NCI-H2029 treated with DMSO at 0.1 percent for 48 hours (cell line): ENCODE results near the gene GPR152.
A peak's percentile ranks its signal among the peaks of the same experiment; 100 is the strongest.
"Not testable (repeated sequence)": the region's sequence is repeated elsewhere in the genome, so short reads cannot be mapped to it uniquely, and the experiment has no call there.

Experiments
- DNase-seq: peaks from one replicate; lab custom pipeline; 2025; lab: John Stamatoyannopoulos, UW

The GPR152 gene

DNA sequence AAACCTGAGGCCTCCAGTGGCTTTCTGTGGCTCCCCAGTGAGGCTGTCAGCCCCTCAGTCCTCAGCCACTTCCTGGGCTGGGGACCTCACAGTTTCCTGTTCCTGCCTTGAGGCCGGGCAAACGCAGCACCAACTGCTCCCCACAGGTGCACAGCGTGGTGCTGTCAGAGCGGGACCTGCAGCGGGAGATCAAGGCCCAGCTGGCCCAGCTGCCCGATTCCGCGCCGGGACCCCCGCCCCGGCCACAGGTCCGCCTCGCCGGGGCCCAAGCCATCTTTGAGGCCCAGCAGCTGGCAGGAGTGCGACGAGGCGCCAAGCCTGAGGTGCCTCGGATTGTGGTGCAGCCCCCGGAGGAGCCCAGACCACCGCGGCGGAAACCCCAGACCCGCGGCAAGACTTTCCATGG, 43.3 kb downstream of the GPR152 start:
- no peak for DNase-seq

DNA sequence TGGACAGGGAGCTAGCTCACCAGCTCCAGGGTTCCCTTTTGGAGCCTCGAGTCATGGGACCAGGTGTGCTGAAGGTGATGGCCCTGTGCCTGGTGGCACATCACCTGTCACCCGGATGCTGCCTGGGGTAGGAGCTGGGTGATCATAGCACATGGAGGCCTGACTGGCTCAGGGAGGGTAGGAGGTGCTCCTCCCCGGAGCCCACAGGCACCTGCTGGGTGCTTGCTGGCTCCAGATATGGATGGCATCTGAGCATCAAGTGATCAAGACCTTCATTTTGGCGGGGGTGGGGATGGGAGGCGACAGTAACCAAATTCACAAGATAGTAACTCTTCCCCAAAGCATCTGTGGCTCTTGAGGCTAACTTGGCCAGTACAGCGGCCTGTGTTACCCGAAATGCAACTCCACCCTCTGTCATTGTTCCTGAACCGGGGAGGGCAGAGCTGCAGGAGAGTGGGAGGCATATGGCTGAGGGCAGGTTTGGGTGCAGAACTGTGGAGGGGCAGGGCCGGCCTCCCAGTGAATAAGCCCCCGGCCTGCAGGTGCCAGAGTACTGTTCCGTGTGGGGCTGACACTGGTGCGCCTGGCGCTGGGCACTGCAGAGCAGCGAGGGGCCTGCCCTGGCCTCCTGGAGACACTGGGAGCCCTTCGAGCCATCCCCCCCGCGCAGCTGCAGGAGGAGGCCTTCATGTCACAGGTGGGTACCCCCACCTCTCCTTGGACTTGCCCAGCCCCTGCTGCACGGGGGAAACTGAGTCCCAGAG, 43.9 kb downstream of the GPR152 start:
- DNase-seq, result no peak

DNA sequence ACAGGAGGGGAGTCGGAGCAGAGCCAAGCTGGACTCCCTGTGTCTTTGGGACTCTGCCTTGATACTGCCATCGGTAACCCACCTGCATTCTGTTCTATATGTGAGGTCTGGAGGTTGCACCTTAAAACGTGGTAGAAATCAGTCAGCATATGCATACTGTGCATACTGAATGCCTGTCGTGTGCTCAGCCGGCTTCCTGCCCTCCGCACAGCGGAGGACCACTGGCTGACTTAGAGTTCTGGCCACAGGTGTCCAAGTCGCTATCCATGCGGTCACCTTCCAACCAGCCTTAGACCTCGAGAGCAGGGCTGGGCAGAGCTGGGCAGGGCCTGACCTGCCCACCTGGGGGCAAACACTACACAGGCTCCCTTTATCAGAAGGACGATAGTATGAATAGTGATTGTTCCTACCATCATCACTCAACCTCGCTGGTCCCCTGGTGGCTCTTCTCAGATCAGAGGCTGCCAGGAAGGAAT, 44.8 kb downstream of the GPR152 start:
- no peak for DNase-seq

DNA sequence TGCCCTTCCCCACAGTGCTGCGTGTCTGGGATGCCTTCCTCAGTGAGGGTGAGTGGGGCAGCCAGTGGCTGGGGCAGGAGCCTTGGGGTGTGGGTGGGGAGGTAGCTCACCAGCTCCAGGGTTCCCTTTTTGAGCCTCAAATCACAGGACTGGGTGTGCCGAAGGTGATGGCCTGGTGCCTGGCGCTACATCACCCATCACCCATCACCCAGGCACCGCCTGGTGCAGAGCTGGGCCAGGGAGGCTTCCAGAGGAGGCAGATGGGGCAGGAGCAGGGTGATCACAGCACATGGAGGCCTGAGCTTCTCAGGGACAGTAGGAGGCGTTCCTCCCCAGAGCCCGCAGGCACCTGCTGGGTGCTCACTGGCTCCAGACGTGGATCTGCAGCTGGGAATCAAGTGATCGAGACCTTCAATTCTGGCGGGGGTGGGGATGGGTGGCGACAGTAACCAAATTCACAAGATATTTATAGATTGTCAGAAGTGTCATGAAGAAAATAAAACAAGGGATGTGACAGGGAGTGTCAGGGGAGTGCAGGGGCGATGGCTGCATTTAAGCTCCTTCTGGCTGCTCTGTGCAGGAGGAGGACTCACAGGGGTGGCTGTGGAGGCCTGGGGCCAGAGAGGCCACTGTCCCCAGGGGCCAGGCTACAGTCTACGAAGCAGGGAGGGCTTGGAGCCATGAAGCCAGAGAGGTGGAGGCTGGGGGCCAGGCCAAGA, 45.4 kb downstream of the GPR152 start:
- no peak for DNase-seq

DNA sequence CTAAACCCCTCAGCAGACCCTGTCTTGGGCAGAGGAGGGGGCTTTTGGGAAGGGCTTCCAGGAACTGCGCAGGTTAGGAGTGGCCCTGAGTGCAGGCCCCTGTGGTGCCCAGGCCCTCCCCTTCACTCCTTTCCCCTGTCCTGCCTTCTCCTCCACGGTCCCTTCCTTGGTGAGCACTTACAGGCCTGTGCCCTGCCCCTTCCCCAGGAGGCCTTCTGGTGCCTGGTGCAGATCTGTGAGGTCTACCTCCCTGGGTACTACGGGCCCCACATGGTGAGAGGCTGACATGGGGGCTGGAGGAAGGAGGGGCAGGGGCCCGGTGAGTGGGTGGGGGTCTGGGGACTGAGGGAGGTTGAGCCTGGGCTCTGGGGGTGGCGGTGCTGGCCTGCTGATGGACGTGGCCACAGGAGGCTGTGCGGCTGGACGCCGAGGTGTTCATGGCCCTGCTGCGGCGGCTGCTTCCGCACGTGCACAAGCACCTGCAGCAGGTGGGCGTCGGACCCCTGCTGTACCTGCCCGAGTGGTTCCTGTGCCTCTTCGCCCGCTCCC, 46.0 kb downstream of the GPR152 start:
- DNase-seq, result no peak

DNA sequence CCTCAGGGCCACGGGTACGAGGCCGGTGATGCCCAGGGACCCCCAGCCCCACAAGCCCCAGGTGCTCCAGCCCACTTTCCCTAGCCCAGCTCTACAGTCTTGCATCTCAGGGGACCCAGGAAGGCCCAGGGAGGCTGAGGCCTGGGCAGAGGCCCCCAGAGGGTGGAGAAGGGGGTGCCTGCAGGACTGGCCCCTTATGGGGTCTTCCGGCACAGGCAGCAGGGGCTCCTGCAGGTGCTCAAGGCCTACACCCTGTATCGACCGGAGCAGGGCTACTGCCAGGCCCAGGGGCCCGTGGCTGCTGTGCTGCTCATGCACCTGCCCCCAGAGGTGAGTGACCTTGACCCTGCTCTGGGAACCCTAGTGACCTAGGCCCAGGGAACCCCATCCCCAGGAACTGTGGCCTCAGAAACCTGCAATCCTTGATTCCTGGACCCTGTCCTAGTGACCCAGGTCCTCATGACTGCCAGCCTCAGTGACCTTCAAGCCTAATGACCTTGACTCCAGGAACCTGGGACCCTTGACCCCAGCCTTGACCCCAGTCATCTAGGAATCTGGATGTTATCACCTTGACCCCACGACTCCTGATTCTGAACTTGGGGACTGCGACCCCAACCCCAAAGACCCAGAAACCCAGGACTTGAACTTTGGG, 46.7 kb downstream of the GPR152 start:
- no peak for DNase-seq

DNA sequence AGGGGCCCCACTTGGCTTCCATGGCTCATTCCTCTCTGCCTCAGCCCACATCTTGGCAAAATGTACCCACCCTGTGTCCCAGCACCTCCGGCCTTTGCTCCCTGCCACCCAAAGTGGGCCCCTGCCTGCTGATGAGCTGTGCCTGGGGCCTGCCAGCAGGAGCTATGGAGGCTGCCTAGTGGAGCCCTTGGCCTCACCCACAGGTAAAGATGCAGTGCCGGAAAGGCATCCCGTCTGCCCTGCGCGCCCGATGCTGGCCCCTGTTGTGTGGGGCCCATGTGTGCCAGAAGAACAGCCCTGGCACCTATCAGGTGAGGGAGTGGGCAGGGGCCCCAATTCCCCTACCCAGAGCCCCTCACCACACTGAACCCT, 47.3 kb downstream of the GPR152 start:
- DNase-seq, result no peak

DNA sequence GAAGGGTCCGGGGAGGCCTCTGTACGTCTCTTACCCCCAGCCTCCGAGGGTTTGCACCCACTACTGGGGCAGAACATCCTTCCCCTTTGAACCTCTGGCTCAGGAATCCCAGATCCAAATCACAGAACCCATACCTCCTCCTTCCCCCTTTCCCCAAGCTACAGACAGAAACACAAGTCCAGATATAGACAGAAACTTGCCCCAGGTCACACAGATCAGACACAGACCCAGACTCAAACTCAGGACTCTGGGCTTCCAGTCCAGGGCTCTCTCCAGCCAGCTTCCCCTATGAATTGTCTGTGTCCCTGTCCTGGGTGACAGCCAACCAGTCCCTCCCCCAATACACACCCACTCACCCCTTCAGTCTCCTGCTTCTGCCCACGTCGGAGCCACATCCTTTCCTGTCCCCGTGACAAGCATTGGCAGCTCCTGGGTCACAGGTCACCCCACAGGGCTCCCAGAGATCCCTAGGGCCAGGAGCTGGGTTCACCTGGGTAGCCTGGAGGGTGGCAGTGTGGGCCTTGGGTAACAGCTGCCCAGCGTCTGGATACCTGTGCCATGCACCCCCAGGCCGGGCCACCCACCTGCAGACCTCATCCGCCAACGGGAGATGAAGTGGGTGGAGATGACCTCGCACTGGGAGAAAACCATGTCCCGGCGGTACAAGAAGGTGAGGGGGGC, 47.9 kb downstream of the GPR152 start:
- DNase-seq, result no peak

DNA sequence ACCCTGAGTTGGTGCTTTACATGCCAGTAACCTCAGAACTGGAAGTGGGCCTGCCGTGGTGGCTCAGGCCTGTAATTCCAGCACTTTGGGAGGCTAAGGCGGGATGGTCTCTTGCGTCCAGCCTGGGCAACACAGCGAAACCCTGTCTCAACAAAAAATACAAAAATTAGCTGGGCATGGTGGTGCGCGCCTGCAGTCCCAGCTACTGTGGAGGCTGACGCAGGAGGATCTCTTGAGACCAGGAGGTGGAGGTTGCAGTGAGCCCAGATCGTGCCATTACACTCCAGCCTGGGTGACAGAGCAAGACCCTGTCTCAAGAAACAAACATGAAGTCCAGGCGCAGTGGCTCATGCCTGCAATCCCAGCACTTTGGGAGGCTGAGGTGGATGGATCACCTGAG, 49.4 kb downstream of the GPR152 start:
- DNase-seq, result not testable (repeated sequence)

DNA sequence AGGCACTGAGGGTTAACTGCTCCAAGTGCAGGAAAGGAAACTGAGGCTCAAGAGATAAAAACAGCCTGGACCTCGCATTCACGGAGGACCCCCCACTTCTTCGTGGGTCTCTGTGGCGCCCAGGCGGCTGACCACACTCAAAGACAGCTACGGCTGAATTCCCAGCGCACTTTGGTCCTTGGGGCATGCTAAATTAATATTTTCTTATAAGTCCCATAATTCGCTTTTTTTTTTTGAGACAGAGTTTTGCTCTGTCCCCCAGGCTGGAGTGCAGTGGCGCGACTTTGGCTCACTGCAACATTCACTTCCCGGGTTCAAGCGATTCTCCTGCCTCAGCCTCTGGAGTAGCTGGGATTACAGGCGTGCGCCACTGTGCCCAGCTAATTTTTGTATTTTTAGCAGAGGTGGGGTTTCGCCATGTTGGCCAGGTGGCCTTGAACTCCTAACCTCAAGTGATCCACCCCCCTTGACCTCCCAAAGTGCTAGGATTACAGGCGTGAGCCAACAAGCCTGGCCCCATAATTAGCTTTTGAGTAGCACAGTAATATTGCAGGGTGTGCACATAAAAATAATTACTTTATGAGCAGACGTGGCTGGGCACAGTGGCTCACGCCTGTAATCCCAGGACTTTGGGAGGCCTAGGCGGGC, 50.2 kb downstream of the GPR152 start:
- DNase-seq, result not testable (repeated sequence)

DNA sequence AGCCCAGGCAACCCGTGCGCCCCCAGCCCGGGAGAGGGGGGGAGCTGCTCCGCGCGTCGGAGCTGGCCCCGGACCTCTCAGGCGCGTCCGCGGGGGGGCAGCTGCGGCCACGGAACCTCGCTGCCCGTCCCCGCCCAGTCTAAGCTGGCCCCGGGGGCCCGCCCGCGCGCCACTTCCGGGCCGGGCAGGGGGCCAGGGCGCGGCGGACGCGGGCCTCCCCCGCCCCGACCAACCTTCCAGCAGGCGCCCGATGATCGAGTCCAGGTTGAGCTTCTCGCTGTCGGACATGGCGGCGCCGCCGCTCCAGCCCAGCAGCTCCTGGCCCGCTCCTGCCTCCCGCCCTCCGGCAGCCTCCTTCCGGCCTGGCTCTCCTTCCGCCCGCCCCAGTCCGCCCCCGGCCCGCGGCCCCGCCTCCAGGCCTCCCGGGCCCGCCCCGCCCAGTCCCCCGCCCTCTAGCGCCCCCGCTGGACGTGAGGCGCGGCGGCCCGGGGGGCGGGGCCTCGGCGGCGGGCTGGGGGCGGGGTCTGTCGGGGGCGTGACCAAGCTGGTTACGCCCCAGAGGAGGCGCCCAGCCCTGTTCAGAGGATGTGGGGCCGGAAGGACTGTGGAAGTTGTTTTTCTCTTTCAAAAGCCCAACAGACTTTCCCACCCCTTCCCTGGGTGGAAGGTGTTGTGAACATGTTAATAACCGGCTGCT, 50.9 kb downstream of the GPR152 start, which contains the start of gene PPP1CA:
Gene PPP1CA, minus strand, starts transcription at position 364 of the 697 bp plus-strand sequence. Its CDS starts 76 bp downstream, at position 288.
- peak; percentile 76 for DNase-seq
